ENCODE results near the gene CALN1. TPM values are rescaled to one million over a fixed set of nuclear protein-coding genes. Genes with fewer than 3 reads are reported as not detected.

Gene CALN1
- total and polyA plus RNA-seq, 2 of the 8 experiments (the other 6 are each of a cell fraction or from before 2014, with no cell fraction given): 6.4 to 15.2 TPM

DNA sequence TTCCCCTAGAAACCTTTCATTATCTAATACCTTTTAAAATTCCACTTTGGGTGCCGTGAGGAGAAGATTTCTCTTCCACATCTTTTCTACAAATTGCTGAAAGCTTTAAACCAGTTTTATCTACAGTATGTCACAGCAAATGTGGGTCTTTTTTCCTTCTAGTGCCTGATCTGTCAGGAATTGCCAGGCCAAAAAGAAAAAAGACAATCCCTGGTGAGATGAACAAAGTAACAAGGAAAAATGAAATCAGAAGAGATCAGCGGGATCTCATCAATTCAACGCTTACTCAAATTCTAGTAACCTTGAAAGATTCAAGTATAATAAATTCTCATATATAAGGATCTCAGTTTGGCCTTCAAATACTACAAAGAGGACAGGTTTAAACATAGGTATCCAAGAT is 449.5 kb downstream of the CALN1 start:
- CTCF ChIA-PET (ENCODE audit: partially characterized antibody): interaction anchor here (1.0 to 1.1 kb wide), 2 partner anchors 23 to 352 kb away, joined by 3 read pairs; no protein-coding TSS in a partner anchor
- no peaks in the 10 kb centered on the region for H3K79me2 ChIP-seq (ENCODE audit: control insufficient read depth in 1 of 2, insufficient read depth in 2 of 2, low read length in 2 of 2)
- H4K20me1 ChIP-seq (replicated peaks in 1 of 2; ENCODE audit: control insufficient read depth in 1 of 2, insufficient read depth in 2 of 2, low read length in 2 of 2): no peaks in the 10 kb centered on the region
- H3K14ac ChIP-seq (ENCODE audit: insufficient read length): no peak overlapping the region
- H2BK15ac ChIP-seq (ENCODE audit: low read length): no peak overlapping the region
- POLR2A ChIA-PET (ENCODE audit: partially characterized antibody): no interaction called here
- H4K5ac ChIP-seq (ENCODE audit: insufficient read length, low read depth, low read length): no peak overlapping the region
- H3K9ac ChIP-seq (replicated peaks in 1 of 4; ENCODE audit: extremely low read depth in 1 of 4, low read depth in 3 of 4, low read length in 3 of 4): no peak overlapping the region
- H3K27me3 ChIP-seq (replicated peaks in 1 of 4; ENCODE audit: control insufficient read depth in 3 of 4, extremely low read depth in 1 of 4, insufficient read depth in 3 of 4, low read length in 3 of 4): no peaks in the 10 kb centered on the region
- no peak overlapping the region for H3K18ac ChIP-seq (ENCODE audit: extremely low read depth, low read length)
- no peaks in the 10 kb centered on the region for H3K79me1 ChIP-seq (ENCODE audit: low read depth, low read length)
- H3K4me1 ChIP-seq (replicated peaks in 1 of 4; ENCODE audit: control insufficient read depth in 3 of 4, insufficient read depth in 4 of 4, low read length in 3 of 4): no peaks in the 10 kb centered on the region
- H3K56ac ChIP-seq (replicated peaks; ENCODE audit: insufficient read length, low read depth, low read length): no peak overlapping the region
- H3K23ac ChIP-seq (ENCODE audit: insufficient read length): no peak overlapping the region
- DNase-seq (ENCODE audit: low read depth in 1 of 2, low spot score in 2 of 2) (no peak), FAIRE-seq (no peak)
- H2AFZ ChIP-seq (ENCODE audit: low read length): no peak overlapping the region
- 93% methylated on average over 3 of the region's 3 CpGs; no CpG with 5 or more reads in 1 of the 2 experiments for WGBS, 2 experiments (ENCODE audit: extremely low coverage in 1 of 2, insufficient coverage in 1 of 2, insufficient read length in 1 of 2, insufficient replicate concordance in 2 of 2, low coverage in 1 of 2, low lambda C conversion rate in 2 of 2, missing lambda C conversion rate in 1 of 2)
- H3K9me3 ChIP-seq (ENCODE audit: insufficient read depth in 2 of 2, low read depth in 1 of 2, low read length in 1 of 2): no peaks in the 10 kb centered on the region
- no peak overlapping the region for H2BK120ac ChIP-seq (replicated peaks; ENCODE audit: low read depth, low read length)
- H3K4me3 ChIP-seq (ENCODE audit: extremely low read depth in 1 of 4, insufficient read depth in 2 of 4, low read depth in 3 of 4, low read length in 4 of 4): no peak overlapping the region
- H3K36me3 ChIP-seq (ENCODE audit: control insufficient read depth in 2 of 4, insufficient read depth in 4 of 4, low read length in 3 of 4): no peaks in the 10 kb centered on the region; a peak in 1 of 8 replicates
- H3K4me2 ChIP-seq (ENCODE audit: insufficient read depth in 1 of 2, low read depth in 2 of 2, low read length in 2 of 2): no peak overlapping the region
- H3K23me2 ChIP-seq (ENCODE audit: low read depth, low read length): no peaks in the 10 kb centered on the region
- no peak overlapping the region for H3K4ac ChIP-seq (replicated peaks; ENCODE audit: insufficient read length, low read depth, low read length)
- H2BK20ac ChIP-seq (ENCODE audit: low read length): no peak overlapping the region
- no peak overlapping the region for H2AK5ac ChIP-seq (ENCODE audit: low read depth, low read length)
- TF ChIP-seq JUND (IDR thresholded peaks at IDR 0.05; ENCODE audit: low read length): no peak
- TF ChIP-seq CBX5 (IDR thresholded peaks at IDR 0.05; ENCODE audit: low read depth, low read length): no peak
- no peak for TF ChIP-seq BCL11A (IDR thresholded peaks at IDR 0.05; ENCODE audit: low read depth in 2 of 2, low read length in 2 of 2)
- TF ChIP-seq BACH1 (IDR thresholded peaks at IDR 0.05; ENCODE audit: low read length): no peak
- no peak for TF ChIP-seq TCF12 (IDR thresholded peaks at IDR 0.05; ENCODE audit: low read depth, low read length)
- TF ChIP-seq SUZ12 (IDR thresholded peaks at IDR 0.05; ENCODE audit: low read length): no peak
- TF ChIP-seq JUN (IDR thresholded peaks at IDR 0.05; ENCODE audit: low read depth, low read length): no peak
- no peak for TF ChIP-seq ASH2L (IDR thresholded peaks at IDR 0.05; ENCODE audit: low read length)
- TF ChIP-seq HDAC2 (IDR thresholded peaks at IDR 0.05; ENCODE audit: borderline replicate concordance in 1 of 2, low read depth in 2 of 2, low read length in 2 of 2): no peak
- no peak overlapping the region for H3K27ac ChIP-seq (ENCODE audit: low read depth, low read length)
- H2BK12ac ChIP-seq (ENCODE audit: low read depth, low read length): no peak overlapping the region
- H4K8ac ChIP-seq (ENCODE audit: extremely low read depth, insufficient read depth, low read length): no peak overlapping the region
- H4K91ac ChIP-seq (replicated peaks; ENCODE audit: insufficient read length, low read length): no peak overlapping the region
- H2BK5ac ChIP-seq (ENCODE audit: low read depth, low read length): no peak overlapping the region

All from H1 (cell line).